ENCODE data around the gene ALG11.
"Not testable (repeated sequence)": the region's sequence is repeated elsewhere in the genome, so short reads cannot be mapped to it uniquely, and the experiment has no call there.

ALG11 gene

GRCh38 chr13:52027832-52028231, 15.6 kb downstream of the ALG11 start:
- no peak for DNase-seq (ENCODE audit: low read depth in 2 of 2)

- DNase-seq (ENCODE audit: low read depth in 2 of 2) = no peak
These were observed 17.4 kb downstream of the ALG11 start for GRCh38 chr13:52029569-52029968.

- DNase-seq (ENCODE audit: low read depth in 2 of 2) = not testable (repeated sequence)
These were observed 18.2 kb downstream of the ALG11 start for GRCh38 chr13:52030401-52030800.

GRCh38 chr13:52033039-52033438, 20.8 kb downstream of the ALG11 start:
- no peak for DNase-seq (ENCODE audit: low read depth in 2 of 2)

GRCh38 chr13:52034616-52035226, 22.5 kb downstream of the ALG11 start:
- DNase-seq (ENCODE audit: low read depth in 2 of 2) = no peak

GRCh38 chr13:52036037-52036436, 23.8 kb downstream of the ALG11 start:
- no peak for DNase-seq (ENCODE audit: low read depth in 2 of 2)

GRCh38 chr13:52043675-52044074, 31.5 kb downstream of the ALG11 start:
- no peak for DNase-seq (ENCODE audit: low read depth in 2 of 2)

GRCh38 chr13:52047463-52047862, 35.3 kb downstream of the ALG11 start:
- DNase-seq (ENCODE audit: low read depth in 2 of 2) = no peak

GRCh38 chr13:52048516-52048915, 36.3 kb downstream of the ALG11 start:
- DNase-seq (ENCODE audit: low read depth in 2 of 2) = no peak

GRCh38 chr13:52051400-52051799, 39.2 kb downstream of the ALG11 start:
- DNase-seq (ENCODE audit: low read depth in 2 of 2) = no peak

- no peak for DNase-seq (ENCODE audit: low read depth in 2 of 2)
These were observed 41.3 kb downstream of the ALG11 start for GRCh38 chr13:52053460-52053859.

- not testable (repeated sequence) for DNase-seq (ENCODE audit: low read depth in 2 of 2)
These were observed 48.9 kb downstream of the ALG11 start for GRCh38 chr13:52061064-52061463.

GRCh38 chr13:52061587-52061986, 49.4 kb downstream of the ALG11 start:
- DNase-seq (ENCODE audit: low read depth in 2 of 2) = no peak

GRCh38 chr13:52067237-52067636, 55.0 kb downstream of the ALG11 start:
- DNase-seq (ENCODE audit: low read depth in 2 of 2) = no peak

- DNase-seq (ENCODE audit: low read depth in 2 of 2) = no peak
These were observed 58.8 kb downstream of the ALG11 start for GRCh38 chr13:52070929-52071523.
